ENCODE results near the gene UBA1. TPM values are rescaled to one million over a fixed set of nuclear protein-coding genes. Genes with fewer than 3 reads are reported as not detected.

UBA1 gene
- total and polyA plus RNA-seq, 10 of the 15 experiments (the other 5 are each of a cell fraction or from before 2014, with no cell fraction given) = 60.4 to 314 (median 216) TPM

- TF ChIP-seq, protein P1, sequence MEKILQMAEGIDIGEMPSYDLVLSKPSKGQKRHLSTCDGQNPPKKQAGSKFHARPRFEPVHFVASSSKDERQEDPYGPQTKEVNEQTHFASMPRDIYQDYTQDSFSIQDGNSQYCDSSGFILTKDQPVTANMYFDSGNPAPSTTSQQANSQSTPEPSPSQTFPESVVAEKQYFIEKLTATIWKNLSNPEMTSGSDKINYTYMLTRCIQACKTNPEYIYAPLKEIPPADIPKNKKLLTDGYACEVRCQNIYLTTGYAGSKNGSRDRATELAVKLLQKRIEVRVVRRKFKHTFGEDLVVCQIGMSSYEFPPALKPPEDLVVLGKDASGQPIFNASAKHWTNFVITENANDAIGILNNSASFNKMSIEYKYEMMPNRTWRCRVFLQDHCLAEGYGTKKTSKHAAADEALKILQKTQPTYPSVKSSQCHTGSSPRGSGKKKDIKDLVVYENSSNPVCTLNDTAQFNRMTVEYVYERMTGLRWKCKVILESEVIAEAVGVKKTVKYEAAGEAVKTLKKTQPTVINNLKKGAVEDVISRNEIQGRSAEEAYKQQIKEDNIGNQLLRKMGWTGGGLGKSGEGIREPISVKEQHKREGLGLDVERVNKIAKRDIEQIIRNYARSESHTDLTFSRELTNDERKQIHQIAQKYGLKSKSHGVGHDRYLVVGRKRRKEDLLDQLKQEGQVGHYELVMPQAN (conservative IDR thresholded peaks at IDR 0.05) = 0 out of 2 replicates have a peak, but pooled peaks have one; percentile 21
- TF ChIP-seq JUNB (IDR thresholded peaks at IDR 0.05) (no peak), ZNF384 (IDR thresholded peaks at IDR 0.05; ENCODE audit: borderline replicate concordance, low read depth, low read length) (peak; percentile 78), STAT3 (IDR thresholded peaks at IDR 0.05; ENCODE audit: low read depth, low read length) (no peak), BRCA1 (IDR thresholded peaks at IDR 0.05; ENCODE audit: low read depth, low read length) (no peak), CBFB (IDR thresholded peaks at IDR 0.05; ENCODE audit: low read depth) (no peak), EGR1 (IDR thresholded peaks at IDR 0.05; ENCODE audit: borderline replicate concordance in 1 of 2, low read depth in 2 of 2, low read length in 2 of 2) (peak in 1 of 2 experiments; percentile 29; a peak in 1 of 3 replicates)
Observed at GRCh38 chrX:47145395-47146120, 48.1 kb upstream of the UBA1 start (continued).

GRCh38 chrX:47146121-47146935 is 47.3 kb upstream of the UBA1 start:
- H3K79me2 ChIP-seq (ENCODE audit: control insufficient read depth, insufficient read depth, low read length) = peaks cover 60% of the 10 kb centered on the region
- POLR2A ChIA-PET = no interaction called here
- H3K27ac ChIP-seq (ENCODE audit: control insufficient read depth, insufficient read depth) = no peak overlapping the region; the same call in 1 of the 2 replicates
- TF ChIP-seq, protein P2, sequence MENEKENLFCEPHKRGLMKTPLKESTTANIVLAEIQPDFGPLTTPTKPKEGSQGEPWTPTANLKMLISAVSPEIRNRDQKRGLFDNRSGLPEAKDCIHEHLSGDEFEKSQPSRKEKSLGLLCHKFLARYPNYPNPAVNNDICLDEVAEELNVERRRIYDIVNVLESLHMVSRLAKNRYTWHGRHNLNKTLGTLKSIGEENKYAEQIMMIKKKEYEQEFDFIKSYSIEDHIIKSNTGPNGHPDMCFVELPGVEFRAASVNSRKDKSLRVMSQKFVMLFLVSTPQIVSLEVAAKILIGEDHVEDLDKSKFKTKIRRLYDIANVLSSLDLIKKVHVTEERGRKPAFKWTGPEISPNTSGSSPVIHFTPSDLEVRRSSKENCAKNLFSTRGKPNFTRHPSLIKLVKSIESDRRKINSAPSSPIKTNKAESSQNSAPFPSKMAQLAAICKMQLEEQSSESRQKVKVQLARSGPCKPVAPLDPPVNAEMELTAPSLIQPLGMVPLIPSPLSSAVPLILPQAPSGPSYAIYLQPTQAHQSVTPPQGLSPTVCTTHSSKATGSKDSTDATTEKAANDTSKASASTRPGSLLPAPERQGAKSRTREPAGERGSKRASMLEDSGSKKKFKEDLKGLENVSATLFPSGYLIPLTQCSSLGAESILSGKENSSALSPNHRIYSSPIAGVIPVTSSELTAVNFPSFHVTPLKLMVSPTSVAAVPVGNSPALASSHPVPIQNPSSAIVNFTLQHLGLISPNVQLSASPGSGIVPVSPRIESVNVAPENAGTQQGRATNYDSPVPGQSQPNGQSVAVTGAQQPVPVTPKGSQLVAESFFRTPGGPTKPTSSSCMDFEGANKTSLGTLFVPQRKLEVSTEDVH (IDR thresholded peaks at IDR 0.05; ENCODE audit: low read depth, partially characterized antibody) = no peak
- TF ChIP-seq MXI1 (IDR thresholded peaks at IDR 0.05; ENCODE audit: low read depth, low read length) (no peak), SMARCA5 (IDR thresholded peaks at IDR 0.05) (no peak), TAF1 (IDR thresholded peaks at IDR 0.05; ENCODE audit: borderline replicate concordance, low read depth, low read length) (no peak), POLR2AphosphoS2 (IDR thresholded peaks at IDR 0.05; ENCODE audit: low read depth, low read length) (no peak), FOS (IDR thresholded peaks at IDR 0.05; ENCODE audit: borderline replicate concordance, extremely low read depth, insufficient read length) (no peak), ZNF24 (IDR thresholded peaks at IDR 0.05) (no peak), BMI1 (IDR thresholded peaks at IDR 0.05; ENCODE audit: borderline replicate concordance) (no peak), SMAD1 (IDR thresholded peaks at IDR 0.05; ENCODE audit: low read depth, partially characterized antibody) (no peak), CEBPB (IDR thresholded peaks at IDR 0.05; ENCODE audit: borderline replicate concordance in 1 of 2, low read depth in 2 of 2, low read length in 2 of 2) (no peak)

More at GRCh38 chrX:47146121-47146935, 47.3 kb upstream of the UBA1 start:
- intact Hi-C loops (cut with micrococcal nuclease; ENCODE audit: unreplicated experiment) = no loop called here
- Histone ChIP-seq H3K4me3 (peak overlapping the region; percentile 80), H3K4me2 (ENCODE audit: control insufficient read depth, insufficient read depth) (peak overlapping the region; percentile 66), H3K9me3 (replicated peaks; ENCODE audit: control insufficient read depth, insufficient read depth, low read length) (no peaks in the 10 kb centered on the region; the same call in 2 of the 3 replicates), H2AFZ (ENCODE audit: control insufficient read depth, low read depth, low read length) (no peak overlapping the region), H3K27me3 (replicated peaks in 1 of 2; ENCODE audit: control insufficient read depth in 2 of 2, insufficient read depth in 2 of 2, low read length in 1 of 2) (no peaks in the 10 kb centered on the region), H3K36me3 (ENCODE audit: control insufficient read depth in 2 of 2, insufficient read depth in 2 of 2, low read length in 1 of 2) (no peaks in the 10 kb centered on the region), H3K9ac (ENCODE audit: control insufficient read depth, insufficient read depth, low read length) (peak overlapping the region; percentile 90), H4K20me1 (ENCODE audit: control insufficient read depth, insufficient read depth) (no peaks in the 10 kb centered on the region), H3K4me1 (ENCODE audit: control insufficient read depth, insufficient read depth, low read length) (peaks cover 6% of the 10 kb centered on the region; the same call in 1 of the 2 replicates)
- in situ Hi-C loops (cut with MboI) = no loop called here
- SMC1A ChIA-PET (ENCODE audit: uncharacterized antibody, unreplicated experiment) = interaction anchor here (0.6 kb wide), 1 partner anchor 38 kb away, joined by 3 read pairs; no protein-coding TSS in a partner anchor
- ATAC-seq (no peak), FAIRE-seq (no peak), DNase-seq (ENCODE audit: low read depth, low spot score) (no peak)
- RAD21 ChIA-PET (ENCODE audit: unreplicated experiment) = no interaction called here
- no TSS peak for BruUV-seq (replicated peaks)
- WGBS (ENCODE audit: insufficient coverage, insufficient replicate concordance, low lambda C conversion rate, missing lambda C conversion rate) = 15% methylated on average over 10 of the region's 10 CpGs
- CTCF ChIA-PET = no interaction called here

All from GM12878 (cell line).